Neural progenitor cell (in vitro differentiated cells): ENCODE measurements around the gene FBXL15. TPM values are rescaled to one million over a fixed set of nuclear protein-coding genes. Genes with fewer than 3 reads are reported as not detected.

ENCODE experiments used
- DNase-seq: peaks from one replicate; pipeline ENCODE4 v3.0.0-alpha.2; 2016; ENCODE audit warnings: low spot score
- H2AFZ ChIP-seq: fragments of 200-600 bp; sonication (generic); replicated peaks from 2 replicates; pipeline ENCODE4 v1.6.1; 2016; ENCODE audit warnings: antibody characterized with exemption
- H3F3A ChIP-seq: fragments of 200-600 bp; sonication (generic); 2 replicates; pipeline ENCODE4 v1.6.1; 2016; ENCODE audit warnings: antibody characterized with exemption, low read depth
- H3K27ac ChIP-seq: fragments of 200-600 bp; sonication (generic); 2 replicates; pipeline ENCODE4 v1.5.1; 2016; ENCODE audit warnings: mild to moderate bottlenecking
- H3K27me3 ChIP-seq: fragments of 200-600 bp; sonication (generic); 2 replicates; pipeline ENCODE4 v1.6.1; 2016; ENCODE audit warnings: mild to moderate bottlenecking, moderate library complexity
- H3K36me3 ChIP-seq: fragments of 200-600 bp; sonication (generic); 2 replicates; pipeline ENCODE4 v1.5.1; 2016
- H3K4me1 ChIP-seq: fragments of 200-600 bp; sonication (generic); 2 replicates; pipeline ENCODE4 v1.6.1; 2016; ENCODE audit warnings: mixed run types
- H3K4me2 ChIP-seq: fragments of 200-600 bp; sonication (generic); 2 replicates; pipeline ENCODE4 v1.6.1; 2016
- H3K4me3 ChIP-seq: fragments of 200-600 bp; sonication (generic); 2 replicates; pipeline ENCODE4 v1.5.1; 2016
- H3K79me2 ChIP-seq: fragments of 200-600 bp; sonication (generic); 2 replicates; pipeline ENCODE4 v1.6.1; 2016; ENCODE audit warnings: low read depth
- H3K9ac ChIP-seq: fragments of 200-600 bp; sonication (generic); 2 replicates; pipeline ENCODE4 v1.6.1; 2016
- H3K9me3 ChIP-seq: fragments of 200-600 bp; sonication (generic); 2 replicates; pipeline ENCODE4 v1.5.1; 2016; ENCODE audit warnings: low read depth
- H4K20me1 ChIP-seq: fragments of 200-600 bp; sonication (generic); 2 replicates; pipeline ENCODE4 v1.6.1; 2016; ENCODE audit warnings: low read depth
- H3K27ac Mint-ChIP-seq: 3 replicates; pipeline ENCODE4 v1.8.0; 2021; ENCODE audit warnings: mixed read lengths
- H3K27me3 Mint-ChIP-seq: 2 replicates; pipeline ENCODE4 v1.8.0; 2022; ENCODE audit warnings: low read depth, mild to moderate bottlenecking, inconsistent platforms, moderate library complexity, mixed read lengths; ENCODE audit not compliant: insufficient read depth
- H3K36me3 Mint-ChIP-seq: 3 replicates; pipeline ENCODE4 v1.8.0; 2021; ENCODE audit warnings: mixed read lengths
- H3K4me1 Mint-ChIP-seq: 3 replicates; pipeline ENCODE4 v1.8.0; 2021; ENCODE audit warnings: mixed read lengths
- H3K4me3 Mint-ChIP-seq: 3 replicates; pipeline ENCODE4 v1.8.0; 2021; ENCODE audit warnings: mild to moderate bottlenecking, moderate library complexity, mixed read lengths
- H3K9me3 Mint-ChIP-seq: 3 replicates; pipeline ENCODE4 v1.8.0; 2020; ENCODE audit warnings: mixed read lengths
- EZH2 ChIP-seq: fragments of 200-600 bp; sonication (generic); IDR thresholded peaks from 2 replicates; pipeline ENCODE4 v1.6.1; 2017; ENCODE audit warnings: antibody characterized with exemption, mild to moderate bottlenecking, moderate library complexity
- EZH2phosphoT487 ChIP-seq: fragments of 200-600 bp; sonication (generic); IDR thresholded peaks from 2 replicates; pipeline ENCODE4 v1.6.1; 2017; ENCODE audit warnings: antibody characterized with exemption
- total RNA-seq: library from RNA; depleted of rRNA; stranded (reverse); fragments of >200 nt; gene quantifications from 2 replicates; pipeline ENCODE4 v1.2.3, GENCODE V29; 2015; ENCODE audit warnings: low replicate concordance
- TF ChIP-seq, protein P1 (sequence below): fragments of 200-600 bp; sonication (generic); IDR thresholded peaks from 2 replicates; pipeline ENCODE4 v1.5.1; 2017; ENCODE audit warnings: antibody characterized with exemption, mild to moderate bottlenecking

Gene FBXL15
- total RNA-seq, 1 donor from 2014 or later, result 4.4 TPM

DNA sequence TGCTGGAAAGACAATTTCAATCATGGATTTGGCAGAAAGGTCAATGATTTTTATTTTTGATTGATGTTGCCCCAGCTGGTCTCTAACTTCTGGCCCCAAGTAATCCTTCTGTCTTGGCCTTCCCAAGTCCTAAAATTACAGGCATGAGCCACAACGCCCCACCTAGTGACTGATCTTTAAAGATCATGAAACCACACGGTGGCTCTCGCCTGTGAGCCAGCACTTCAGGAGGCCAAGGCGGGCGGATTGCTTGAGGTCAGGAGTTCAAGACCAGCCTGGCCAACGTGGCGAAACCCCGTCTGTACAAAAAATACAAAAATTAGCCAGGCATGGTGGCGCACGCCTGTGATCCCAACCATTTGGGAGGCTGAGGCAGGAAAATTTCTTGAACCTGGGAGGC is 43.3 kb downstream of the FBXL15 start:
- Histone ChIP-seq H2AFZ (no peak overlapping the region), H3F3A (peaks cover 25% of the 10 kb centered on the region), H3K36me3 (no peaks in the 10 kb centered on the region), H3K4me1 (peaks cover 17% of the 10 kb centered on the region), H3K27ac (no peak overlapping the region), H3K27me3 (peaks cover 31% of the 10 kb centered on the region), H3K79me2 (no peaks in the 10 kb centered on the region), H4K20me1 (peaks cover 9% of the 10 kb centered on the region), H3K9ac (no peak overlapping the region), H3K4me3 (no peak overlapping the region), H3K9me3 (no peaks in the 10 kb centered on the region), H3K4me2 (no peak overlapping the region)
- Mint-ChIP-seq H3K27me3 (peaks cover 9% of the 10 kb centered on the region), H3K27ac (no peak overlapping the region), H3K4me3 (peak overlapping the region; percentile 92), H3K36me3 (peaks cover 1% of the 10 kb centered on the region), H3K4me1 (peaks cover 30% of the 10 kb centered on the region), H3K9me3 (no peaks in the 10 kb centered on the region)
- DNase-seq, result no peak
- no peak for TF ChIP-seq EZH2phosphoT487

DNA sequence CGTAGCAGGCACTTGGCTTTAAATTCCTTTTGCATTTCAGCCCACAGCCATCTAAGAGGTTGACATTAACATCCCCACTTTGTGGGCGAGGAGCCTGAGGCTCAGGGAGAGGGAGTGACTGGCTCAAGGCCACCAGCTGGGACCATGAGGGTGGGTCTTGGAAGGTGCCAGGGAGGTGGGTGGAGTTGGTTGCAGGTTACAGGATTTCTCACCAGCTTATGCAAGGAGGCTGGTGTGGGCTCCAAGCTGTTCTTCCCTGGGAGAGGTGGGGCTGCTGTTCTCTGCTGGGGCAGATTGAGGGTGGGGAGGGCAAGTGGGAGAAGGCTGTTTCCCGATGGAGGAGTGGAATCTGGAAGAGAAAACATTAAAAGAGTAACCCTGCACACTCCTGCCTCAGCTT is 44.8 kb downstream of the FBXL15 start:
- Histone ChIP-seq H3K4me2 (no peak overlapping the region), H3F3A (peaks cover 25% of the 10 kb centered on the region), H2AFZ (no peak overlapping the region), H3K9me3 (no peaks in the 10 kb centered on the region), H3K36me3 (no peaks in the 10 kb centered on the region), H4K20me1 (peaks cover 9% of the 10 kb centered on the region), H3K4me1 (peaks cover 17% of the 10 kb centered on the region), H3K79me2 (no peaks in the 10 kb centered on the region), H3K9ac (no peak overlapping the region), H3K4me3 (no peak overlapping the region), H3K27me3 (peaks cover 31% of the 10 kb centered on the region), H3K27ac (no peak overlapping the region)
- Mint-ChIP-seq H3K36me3 (peaks cover 1% of the 10 kb centered on the region), H3K27me3 (peaks cover 11% of the 10 kb centered on the region), H3K9me3 (no peaks in the 10 kb centered on the region), H3K4me3 (no peak overlapping the region), H3K4me1 (peaks cover 30% of the 10 kb centered on the region), H3K27ac (no peak overlapping the region)
- no peak for TF ChIP-seq EZH2phosphoT487
- TF ChIP-seq, protein P1, sequence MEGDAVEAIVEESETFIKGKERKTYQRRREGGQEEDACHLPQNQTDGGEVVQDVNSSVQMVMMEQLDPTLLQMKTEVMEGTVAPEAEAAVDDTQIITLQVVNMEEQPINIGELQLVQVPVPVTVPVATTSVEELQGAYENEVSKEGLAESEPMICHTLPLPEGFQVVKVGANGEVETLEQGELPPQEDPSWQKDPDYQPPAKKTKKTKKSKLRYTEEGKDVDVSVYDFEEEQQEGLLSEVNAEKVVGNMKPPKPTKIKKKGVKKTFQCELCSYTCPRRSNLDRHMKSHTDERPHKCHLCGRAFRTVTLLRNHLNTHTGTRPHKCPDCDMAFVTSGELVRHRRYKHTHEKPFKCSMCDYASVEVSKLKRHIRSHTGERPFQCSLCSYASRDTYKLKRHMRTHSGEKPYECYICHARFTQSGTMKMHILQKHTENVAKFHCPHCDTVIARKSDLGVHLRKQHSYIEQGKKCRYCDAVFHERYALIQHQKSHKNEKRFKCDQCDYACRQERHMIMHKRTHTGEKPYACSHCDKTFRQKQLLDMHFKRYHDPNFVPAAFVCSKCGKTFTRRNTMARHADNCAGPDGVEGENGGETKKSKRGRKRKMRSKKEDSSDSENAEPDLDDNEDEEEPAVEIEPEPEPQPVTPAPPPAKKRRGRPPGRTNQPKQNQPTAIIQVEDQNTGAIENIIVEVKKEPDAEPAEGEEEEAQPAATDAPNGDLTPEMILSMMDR, result no peak
- DNase-seq, result no peak

DNA sequence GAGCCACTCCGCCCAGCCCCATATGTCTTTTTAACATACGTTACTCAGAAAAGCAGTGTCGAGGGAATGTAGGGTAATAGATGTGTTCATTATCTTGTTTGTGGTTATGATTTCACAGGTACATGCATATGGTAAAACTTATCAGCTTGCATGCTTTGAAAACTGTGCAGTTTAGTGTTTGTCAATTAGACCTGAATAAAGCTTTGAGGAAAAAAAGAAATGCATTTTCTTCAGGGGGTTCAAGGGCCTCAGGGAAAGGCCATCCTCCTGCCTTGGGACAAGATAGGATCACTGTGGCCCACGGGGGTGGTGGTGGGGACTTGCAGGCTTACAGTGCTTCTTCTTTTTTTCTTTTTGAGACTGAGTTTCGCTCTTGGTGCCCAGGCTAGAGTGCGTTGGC is 46.7 kb downstream of the FBXL15 start:
- DNase-seq, result no peak
- no peak overlapping the region for H3K4me3 Mint-ChIP-seq
- H4K20me1 ChIP-seq, result peaks cover 2% of the 10 kb centered on the region
- TF ChIP-seq EZH2 (no peak), EZH2phosphoT487 (no peak)
- TF ChIP-seq, protein P1, result no peak
- no peaks in the 10 kb centered on the region for H3K36me3 ChIP-seq
- H3K4me3 ChIP-seq, result no peak overlapping the region
- H3K79me2 ChIP-seq, result no peaks in the 10 kb centered on the region
- H3K4me2 ChIP-seq, result no peak overlapping the region
- H3K27me3 Mint-ChIP-seq, result peaks cover 9% of the 10 kb centered on the region
- no peaks in the 10 kb centered on the region for H3K9me3 Mint-ChIP-seq
- peaks cover 17% of the 10 kb centered on the region for H3F3A ChIP-seq
- no peaks in the 10 kb centered on the region for H3K9me3 ChIP-seq
- H3K27me3 ChIP-seq, result peaks cover 21% of the 10 kb centered on the region
- no peak overlapping the region for H2AFZ ChIP-seq
- H3K27ac ChIP-seq, result no peak overlapping the region
- peaks cover 14% of the 10 kb centered on the region for H3K4me1 Mint-ChIP-seq
- H3K9ac ChIP-seq, result no peak overlapping the region
- peaks cover 6% of the 10 kb centered on the region for H3K4me1 ChIP-seq
- H3K36me3 Mint-ChIP-seq, result no peaks in the 10 kb centered on the region
- H3K27ac Mint-ChIP-seq, result no peak overlapping the region

DNA sequence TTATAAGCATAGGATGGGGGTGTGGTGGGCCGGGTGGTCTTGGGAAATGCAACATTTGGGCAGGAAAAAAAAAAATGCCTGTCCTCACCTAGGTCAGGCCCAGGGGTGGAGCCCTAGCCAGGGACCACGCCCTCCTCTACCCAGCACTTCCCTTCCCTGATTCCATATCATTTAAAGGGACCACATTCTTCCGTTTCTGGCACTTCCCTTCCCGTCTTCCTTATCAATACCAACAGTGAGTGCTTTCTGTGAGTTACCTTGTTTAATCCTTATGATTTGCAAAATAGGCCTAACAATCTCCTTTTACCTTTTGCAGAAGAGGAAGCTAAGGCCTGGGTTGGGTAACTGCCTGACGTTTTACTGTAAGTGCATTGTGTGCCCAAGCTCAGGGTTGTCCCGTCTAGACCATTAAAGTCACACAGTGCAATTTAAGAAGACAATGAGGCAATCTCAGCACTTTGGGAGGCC is 47.4 kb downstream of the FBXL15 start:
- Histone ChIP-seq H3K27ac (no peak overlapping the region), H3K27me3 (peaks cover 14% of the 10 kb centered on the region), H3K9me3 (no peaks in the 10 kb centered on the region), H3K9ac (no peak overlapping the region), H3K4me3 (no peak overlapping the region), H3K79me2 (no peaks in the 10 kb centered on the region), H2AFZ (no peak overlapping the region), H3K4me2 (no peak overlapping the region), H3K4me1 (no peaks in the 10 kb centered on the region), H4K20me1 (no peaks in the 10 kb centered on the region), H3K36me3 (no peaks in the 10 kb centered on the region), H3F3A (peaks cover 11% of the 10 kb centered on the region)
- TF ChIP-seq EZH2phosphoT487 (no peak), EZH2 (no peak)
- TF ChIP-seq, protein P1, result no peak
- DNase-seq, result no peak
- Mint-ChIP-seq H3K4me1 (peaks cover 8% of the 10 kb centered on the region), H3K27me3 (peaks cover 5% of the 10 kb centered on the region), H3K9me3 (no peaks in the 10 kb centered on the region), H3K4me3 (no peak overlapping the region), H3K36me3 (peaks cover 2% of the 10 kb centered on the region), H3K27ac (no peak overlapping the region)
